Measurements from ENCODE around the gene NPHS1.

GRCh38 chr19:35899547-35900214, 47.4 kb upstream of the NPHS1 start:
- TF ChIP-seq CTCF (IDR thresholded peaks at IDR 0.05) (no peak), EZH2phosphoT487 (IDR thresholded peaks at IDR 0.05) (no peak), EZH2 (IDR thresholded peaks at IDR 0.05) (no peak)
